GM19452 (cell line): ENCODE measurements around the gene CASP8.

Source experiments
- ATAC-seq: cut with Tn5 transposase; IDR thresholded peaks from one replicate; pipeline ENCODE4 v1.9.1; 2021; ENCODE audit not compliant: unreplicated experiment

CASP8 gene

DNA sequence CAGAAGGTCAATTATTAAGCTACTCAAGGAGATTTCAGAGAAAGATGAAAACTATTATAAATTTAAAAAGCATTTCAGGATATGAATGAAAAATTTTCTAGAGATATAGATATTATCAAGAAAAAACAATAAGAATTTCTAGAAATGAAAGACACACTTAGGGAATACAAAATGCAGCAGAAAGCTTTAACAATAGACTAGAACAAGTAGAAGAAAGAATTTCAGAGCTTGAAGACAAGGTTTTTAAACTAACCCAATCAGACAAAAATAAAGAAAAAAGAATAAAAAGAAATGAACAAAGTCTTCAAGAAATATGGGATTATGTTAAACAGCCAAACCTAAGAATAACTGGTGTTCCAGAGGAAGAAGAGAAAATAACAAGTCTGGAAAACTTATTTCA is 62.4 kb downstream of the CASP8 start:
- no peak for ATAC-seq

DNA sequence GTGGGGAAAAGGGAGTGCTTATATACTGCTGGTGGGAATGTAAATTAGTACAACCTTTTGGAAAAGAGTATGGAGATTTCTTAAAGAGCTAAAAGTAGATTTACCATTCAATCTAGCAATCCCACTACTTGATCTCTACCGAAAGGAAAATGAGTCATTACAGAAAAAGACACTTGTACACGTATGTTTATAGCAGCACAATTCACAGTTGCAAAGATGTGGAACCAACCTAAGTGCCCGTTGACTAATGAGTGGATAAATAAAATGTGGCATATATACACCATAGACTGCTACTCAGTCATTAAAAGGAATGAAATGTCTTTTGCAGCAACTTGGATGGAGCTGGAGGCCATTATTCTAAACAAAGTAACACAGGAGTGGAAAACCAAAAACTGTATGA is 67.3 kb downstream of the CASP8 start:
- ATAC-seq, result no peak

GRCh38 chr2:201329409-201329808 is 69.1 kb downstream of the CASP8 start:
- no peak for ATAC-seq
